Ishikawa (cell line): ENCODE measurements around the gene MAP3K5.

Experiments
- CEBPB ChIP-seq: IDR thresholded peaks from 2 replicates; pipeline ENCODE4 v1.6.1; 2012
- CREB1 ChIP-seq: IDR thresholded peaks from 2 replicates; pipeline ENCODE4 v1.6.1; 2012; ENCODE audit warnings: low read depth
- EGR1 ChIP-seq: IDR thresholded peaks from 2 replicates; pipeline ENCODE4 v1.6.1; 2012
- EP300 ChIP-seq: IDR thresholded peaks from 2 replicates; pipeline ENCODE4 v1.6.1; 2012; ENCODE audit warnings: borderline replicate concordance
- FOXM1 ChIP-seq: IDR thresholded peaks from 2 replicates; pipeline ENCODE4 v1.6.1; 2012; ENCODE audit warnings: low read depth, borderline replicate concordance
- MAX ChIP-seq: IDR thresholded peaks from 2 replicates; pipeline ENCODE4 v1.6.1; 2012
- NFIC ChIP-seq: IDR thresholded peaks from 2 replicates; pipeline ENCODE4 v1.6.1; 2012
- RAD21 ChIP-seq: IDR thresholded peaks from 2 replicates; pipeline ENCODE4 v1.6.1; 2012; ENCODE audit warnings: low read depth
- REST ChIP-seq: IDR thresholded peaks from 2 replicates; pipeline ENCODE4 v1.6.1; 2012; ENCODE audit warnings: low read depth, mild to moderate bottlenecking
- TAF1 ChIP-seq: IDR thresholded peaks from 2 replicates; pipeline ENCODE4 v1.6.1; 2012; ENCODE audit warnings: low read depth, mild to moderate bottlenecking
- TCF12 ChIP-seq: IDR thresholded peaks from 2 replicates; pipeline ENCODE4 v1.6.1; 2012; ENCODE audit warnings: low read depth
- TEAD4 ChIP-seq: IDR thresholded peaks from 2 replicates; pipeline ENCODE4 v1.6.1; 2012
- YY1 ChIP-seq: IDR thresholded peaks from 2 replicates; pipeline ENCODE4 v1.6.1; 2012; ENCODE audit warnings: low read depth
- ZBTB7A ChIP-seq: IDR thresholded peaks from 2 replicates; pipeline ENCODE4 v1.6.1; 2012; ENCODE audit warnings: low read depth
- TF ChIP-seq, protein P1 (sequence below): IDR thresholded peaks from 2 replicates; pipeline ENCODE4 v1.6.1; 2012

The MAP3K5 gene

DNA sequence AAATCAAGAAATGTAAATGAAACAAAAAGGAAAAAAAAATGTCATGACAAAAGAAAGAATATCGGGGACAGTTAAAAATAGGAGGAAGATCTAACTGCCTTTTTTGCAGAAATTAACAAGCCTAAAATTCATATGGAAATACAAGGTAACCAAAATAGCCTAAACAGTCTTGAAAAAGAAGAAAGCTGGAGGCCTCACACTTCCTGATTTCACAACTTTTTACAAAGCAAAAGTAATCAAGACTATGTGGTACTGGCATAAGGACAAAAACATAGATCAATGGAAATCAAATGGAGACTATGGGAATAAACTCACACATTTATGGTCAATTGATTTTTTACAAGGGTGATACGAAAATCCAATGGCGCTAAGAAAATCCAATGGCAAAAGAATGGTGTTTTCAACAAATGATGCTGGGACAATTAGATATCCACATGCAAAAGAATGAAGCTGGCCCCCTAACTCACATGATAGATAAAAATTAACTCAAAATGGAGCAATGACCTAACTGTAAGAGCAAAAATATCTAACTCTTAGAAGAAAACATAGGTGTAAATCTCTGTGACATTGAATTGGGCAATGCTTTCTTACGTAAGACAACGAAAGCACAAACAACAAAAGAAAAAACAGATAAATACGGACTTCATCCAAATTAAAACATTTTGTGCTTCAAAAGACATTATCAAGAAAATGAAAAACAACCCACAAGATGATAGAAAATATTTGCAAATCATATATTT lies 24.5 kb downstream of the MAP3K5 start:
- TF ChIP-seq NFIC: no peak

GRCh38 chr6:136767103-136767502 lies 25.2 kb downstream of the MAP3K5 start:
- TF ChIP-seq NFIC (no peak), FOXM1 (no peak), YY1 (no peak), CEBPB (no peak), REST (no peak), MAX (no peak), EGR1 (no peak), TAF1 (no peak), EP300 (no peak), ZBTB7A (no peak), TEAD4 (no peak), RAD21 (no peak), CREB1 (no peak), TCF12 (no peak)
- TF ChIP-seq, protein P1, sequence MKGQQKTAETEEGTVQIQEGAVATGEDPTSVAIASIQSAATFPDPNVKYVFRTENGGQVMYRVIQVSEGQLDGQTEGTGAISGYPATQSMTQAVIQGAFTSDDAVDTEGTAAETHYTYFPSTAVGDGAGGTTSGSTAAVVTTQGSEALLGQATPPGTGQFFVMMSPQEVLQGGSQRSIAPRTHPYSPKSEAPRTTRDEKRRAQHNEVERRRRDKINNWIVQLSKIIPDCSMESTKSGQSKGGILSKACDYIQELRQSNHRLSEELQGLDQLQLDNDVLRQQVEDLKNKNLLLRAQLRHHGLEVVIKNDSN: no peak

- no peak for TF ChIP-seq TCF12
Observed at GRCh38 chr6:136766274-136766673, 26.0 kb downstream of the MAP3K5 start.

- TF ChIP-seq EP300 (no peak), CREB1 (no peak), TAF1 (no peak), TEAD4 (no peak), CEBPB (no peak)
- TF ChIP-seq, protein P1: no peak
Observed at GRCh38 chr6:136764517-136764993, 27.7 kb downstream of the MAP3K5 start.

- TF ChIP-seq TEAD4: no peak
- no peak for TF ChIP-seq YY1
- TF ChIP-seq, protein P1: no peak
- TF ChIP-seq TCF12: no peak
- TF ChIP-seq FOXM1: no peak
- no peak for TF ChIP-seq EGR1
- TF ChIP-seq REST: no peak
- TF ChIP-seq TAF1: no peak
- TF ChIP-seq EP300: no peak
- no peak for TF ChIP-seq CEBPB
- no peak for TF ChIP-seq CREB1
- no peak for TF ChIP-seq RAD21
- no peak for TF ChIP-seq NFIC
- TF ChIP-seq MAX: no peak
Observed at GRCh38 chr6:136763716-136764516, 28.4 kb downstream of the MAP3K5 start.

DNA sequence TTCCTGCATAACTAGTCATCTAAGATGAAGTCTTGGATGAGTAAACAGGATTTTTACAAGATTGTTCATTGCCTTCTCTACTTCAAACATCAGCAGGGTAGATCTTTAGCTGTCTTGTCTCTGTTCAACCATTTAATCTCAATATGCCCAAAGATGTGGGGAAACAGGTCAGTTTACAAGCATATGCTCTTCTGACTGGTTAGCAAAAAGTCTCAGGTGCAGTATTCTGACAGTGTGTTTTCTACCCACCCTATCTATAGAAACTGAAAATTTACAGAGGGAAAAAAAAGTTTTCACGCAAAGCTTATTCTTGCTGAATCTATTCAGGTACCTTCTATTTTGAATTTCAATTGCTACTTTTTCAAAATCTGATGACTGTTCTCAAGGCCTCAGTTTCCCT lies 29.0 kb downstream of the MAP3K5 start:
- TF ChIP-seq, protein P1: no peak
- TF ChIP-seq TAF1 (no peak), TCF12 (no peak), EGR1 (no peak), ZBTB7A (no peak), RAD21 (no peak), YY1 (no peak), CREB1 (no peak), MAX (no peak), CEBPB (no peak), FOXM1 (no peak), REST (no peak), EP300 (no peak), TEAD4 (no peak), NFIC (no peak)
